GM12865 (cell line): Measurements from ENCODE around the gene DENND1A.

ENCODE experiments used
- DNase-seq: peaks from one replicate; pipeline ENCODE4 v3.0.0; 2010; ENCODE audit warnings: low read depth
- H3K4me3 ChIP-seq: 2 replicates; pipeline ENCODE4 v1.5.1; 2011; ENCODE audit warnings: mild to moderate bottlenecking, low read depth, low read length, control low read depth
- TF ChIP-seq, protein P1 (sequence below): IDR thresholded peaks from 2 replicates; pipeline ENCODE4 v1.5.1; 2011; ENCODE audit warnings: low read length, control low read depth, low read depth, inconsistent platforms; ENCODE audit not compliant: insufficient read depth; ENCODE audit errors: missing control alignments

Gene DENND1A

DNA sequence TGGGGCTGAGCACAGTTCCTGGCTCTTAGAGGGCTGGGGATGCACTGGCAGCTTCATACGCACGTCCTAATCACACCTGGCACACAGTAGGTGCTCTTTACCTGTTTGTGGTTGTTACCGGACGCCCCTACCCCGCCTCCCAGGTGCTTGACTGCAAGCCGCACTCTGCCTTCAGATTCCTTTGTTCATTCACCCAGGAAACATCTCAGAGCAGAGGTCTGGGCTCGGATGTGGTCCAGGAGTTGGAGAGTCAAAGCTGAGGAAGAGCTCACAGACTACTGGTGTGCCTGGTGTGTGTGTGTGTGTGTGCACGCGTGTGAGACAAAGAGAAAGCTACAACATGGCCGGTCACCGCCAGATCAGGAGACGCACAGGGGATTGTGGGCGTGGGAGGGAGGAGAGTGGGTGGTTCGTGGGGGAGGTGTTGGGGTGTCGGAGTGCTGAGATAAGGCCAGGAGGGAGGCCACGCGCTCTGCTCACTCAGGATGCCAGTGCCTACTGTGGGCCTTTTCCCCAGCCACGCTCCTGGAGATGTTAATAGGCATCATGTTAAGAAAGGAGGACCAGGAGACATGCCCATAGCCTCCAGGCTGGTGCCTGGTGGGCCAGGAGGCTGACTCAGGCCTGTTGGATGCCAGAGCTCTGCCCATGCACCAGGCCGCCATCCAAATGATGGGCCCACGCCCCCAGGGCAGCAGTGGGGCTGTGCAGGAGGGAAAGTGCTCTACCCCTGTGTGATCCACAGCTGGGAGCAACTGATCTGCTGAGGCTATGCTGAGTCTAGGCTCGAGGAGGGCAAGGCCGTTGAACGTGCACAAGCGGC lies 534.0 kb downstream of the DENND1A start:
- no peak for DNase-seq
- no peak overlapping the region for H3K4me3 ChIP-seq
- TF ChIP-seq, protein P1, sequence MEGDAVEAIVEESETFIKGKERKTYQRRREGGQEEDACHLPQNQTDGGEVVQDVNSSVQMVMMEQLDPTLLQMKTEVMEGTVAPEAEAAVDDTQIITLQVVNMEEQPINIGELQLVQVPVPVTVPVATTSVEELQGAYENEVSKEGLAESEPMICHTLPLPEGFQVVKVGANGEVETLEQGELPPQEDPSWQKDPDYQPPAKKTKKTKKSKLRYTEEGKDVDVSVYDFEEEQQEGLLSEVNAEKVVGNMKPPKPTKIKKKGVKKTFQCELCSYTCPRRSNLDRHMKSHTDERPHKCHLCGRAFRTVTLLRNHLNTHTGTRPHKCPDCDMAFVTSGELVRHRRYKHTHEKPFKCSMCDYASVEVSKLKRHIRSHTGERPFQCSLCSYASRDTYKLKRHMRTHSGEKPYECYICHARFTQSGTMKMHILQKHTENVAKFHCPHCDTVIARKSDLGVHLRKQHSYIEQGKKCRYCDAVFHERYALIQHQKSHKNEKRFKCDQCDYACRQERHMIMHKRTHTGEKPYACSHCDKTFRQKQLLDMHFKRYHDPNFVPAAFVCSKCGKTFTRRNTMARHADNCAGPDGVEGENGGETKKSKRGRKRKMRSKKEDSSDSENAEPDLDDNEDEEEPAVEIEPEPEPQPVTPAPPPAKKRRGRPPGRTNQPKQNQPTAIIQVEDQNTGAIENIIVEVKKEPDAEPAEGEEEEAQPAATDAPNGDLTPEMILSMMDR = no peak

DNA sequence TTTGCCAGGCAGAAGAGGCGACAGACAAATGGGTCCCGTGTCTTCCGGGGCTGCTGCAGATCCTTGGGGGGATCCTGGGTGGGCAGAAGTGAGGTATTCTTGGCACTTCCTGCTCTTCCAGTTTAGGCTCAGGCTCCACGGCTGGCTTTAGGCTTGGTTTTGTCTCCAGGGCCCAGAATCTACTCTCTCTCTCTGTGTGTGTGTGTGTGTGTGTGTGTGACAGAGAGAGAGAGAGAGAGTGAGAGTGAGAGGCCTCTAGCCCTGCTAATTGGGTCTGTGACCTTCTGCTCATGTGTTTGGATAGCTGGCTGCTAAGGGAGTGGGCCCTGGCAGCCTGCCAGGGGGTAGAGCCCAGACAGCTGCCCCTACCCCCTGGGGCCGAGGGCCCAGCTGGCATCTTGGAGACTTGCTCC lies 534.6 kb downstream of the DENND1A start:
- H3K4me3 ChIP-seq = no peak overlapping the region
- DNase-seq = no peak
- TF ChIP-seq, protein P1 = no peak

- DNase-seq = no peak
- TF ChIP-seq, protein P1 = no peak
- H3K4me3 ChIP-seq = no peak overlapping the region
Observed at GRCh38 chr9:123394291-123395235, 535.4 kb downstream of the DENND1A start.

GRCh38 chr9:123392802-123393201 lies 537.1 kb downstream of the DENND1A start:
- TF ChIP-seq, protein P1 = no peak
- H3K4me3 ChIP-seq = no peak overlapping the region
- DNase-seq = no peak

DNA sequence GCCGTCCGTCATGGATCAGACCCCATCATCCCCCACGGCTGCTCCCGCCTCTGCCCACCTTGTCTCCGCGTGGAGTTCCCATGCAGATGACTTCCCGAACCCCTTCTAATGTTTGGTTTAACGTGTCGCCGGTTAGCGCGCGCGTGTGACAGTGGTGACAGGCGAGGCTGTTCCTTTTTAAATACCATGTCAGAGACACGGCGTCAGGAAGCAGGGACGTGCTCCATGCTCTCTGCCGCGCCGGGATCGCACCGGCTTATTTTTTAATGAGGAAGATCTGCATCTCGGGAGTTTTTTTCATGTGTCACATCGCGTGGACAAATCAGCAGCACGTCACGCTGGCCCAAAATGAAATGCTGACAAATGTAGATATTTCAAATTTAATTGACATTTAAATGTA lies 538.0 kb downstream of the DENND1A start:
- TF ChIP-seq, protein P1 = no peak
- H3K4me3 ChIP-seq = no peak overlapping the region
- DNase-seq = no peak

GRCh38 chr9:123391233-123391632 lies 538.7 kb downstream of the DENND1A start:
- TF ChIP-seq, protein P1 = no peak
- H3K4me3 ChIP-seq = no peak overlapping the region
- no peak for DNase-seq
